ENCODE results near the gene ORM2.

Gene ORM2

DNA sequence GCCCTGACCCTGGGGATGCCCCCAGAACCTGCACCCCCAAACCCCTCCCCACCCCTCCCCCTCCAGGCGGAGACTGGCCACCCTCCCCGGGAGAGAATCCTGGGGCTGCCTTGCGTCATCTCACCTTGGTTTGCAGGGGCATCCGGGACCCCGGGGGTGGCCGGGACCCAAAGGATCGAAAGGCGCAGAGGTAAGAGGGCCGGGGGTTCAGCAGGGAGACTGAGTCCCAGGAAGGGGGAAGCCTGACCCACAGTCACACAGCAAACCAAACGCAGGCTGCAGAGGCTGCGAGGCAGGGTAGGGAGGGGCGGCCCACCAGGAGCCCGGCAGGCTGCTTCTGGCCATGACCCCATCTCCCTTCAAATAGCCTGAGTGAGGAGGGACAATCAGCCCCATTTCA lies 40.6 kb upstream of the ORM2 start:
- no peaks in the 10 kb centered on the region for H3K36me3 Mint-ChIP-seq
- no peak overlapping the region for H3K4me3 Mint-ChIP-seq
- H3K4me1 Mint-ChIP-seq: peaks cover 7% of the 10 kb centered on the region
- H3K27ac Mint-ChIP-seq: no peak overlapping the region
- H3K27me3 Mint-ChIP-seq: peaks cover 22% of the 10 kb centered on the region
- no peaks in the 10 kb centered on the region for H3K9me3 Mint-ChIP-seq
- no peak for ATAC-seq

DNA sequence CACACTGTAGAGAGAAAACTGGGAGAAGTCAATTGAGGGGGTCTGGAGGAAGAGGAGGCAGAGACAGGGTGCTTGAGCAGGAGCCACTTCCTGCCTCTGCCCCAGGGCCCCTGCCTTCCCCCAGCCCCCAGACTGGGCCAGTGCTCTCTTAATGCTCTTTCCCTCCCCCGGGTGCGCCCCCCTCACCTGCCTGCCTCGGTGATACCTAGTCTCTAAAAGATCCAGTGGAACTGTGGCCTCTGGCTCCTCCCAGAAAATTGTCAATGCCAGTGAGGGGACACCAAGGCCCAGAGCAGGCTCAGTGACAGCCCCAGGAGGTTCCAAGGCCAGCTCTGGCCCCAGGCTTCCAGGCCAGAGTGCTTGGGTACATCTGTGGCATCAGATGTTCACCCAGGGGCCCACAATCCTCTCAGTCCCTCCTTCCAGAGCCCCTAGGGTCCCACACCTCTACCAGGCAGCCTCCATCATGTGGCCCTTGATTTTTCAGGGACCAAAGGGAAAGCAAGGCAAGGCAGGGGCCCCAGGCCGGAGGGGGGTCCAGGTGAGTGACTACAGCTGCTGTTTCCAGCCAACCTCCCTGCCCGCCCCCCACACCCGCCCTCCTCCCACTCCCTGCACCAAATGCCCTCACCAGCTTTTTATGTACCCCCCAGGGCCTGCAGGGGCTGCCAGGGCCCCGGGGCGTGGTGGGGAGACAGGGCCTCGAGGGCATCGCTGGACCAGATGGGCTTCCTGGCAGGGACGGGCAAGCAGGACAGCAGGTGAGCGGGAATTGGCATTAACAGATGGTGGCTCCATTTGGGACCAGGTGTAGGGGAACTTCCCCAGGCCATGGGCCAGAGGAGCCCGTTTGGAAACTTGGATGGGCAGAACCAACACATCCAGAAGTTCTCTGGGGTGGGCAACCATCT lies 39.8 kb upstream of the ORM2 start:
- Mint-ChIP-seq H3K9me3 (peaks cover 2% of the 10 kb centered on the region), H3K27ac (no peak overlapping the region), H3K27me3 (peaks cover 14% of the 10 kb centered on the region), H3K4me3 (no peak overlapping the region), H3K4me1 (peaks cover 7% of the 10 kb centered on the region), H3K36me3 (no peaks in the 10 kb centered on the region)
- no peak for ATAC-seq

DNA sequence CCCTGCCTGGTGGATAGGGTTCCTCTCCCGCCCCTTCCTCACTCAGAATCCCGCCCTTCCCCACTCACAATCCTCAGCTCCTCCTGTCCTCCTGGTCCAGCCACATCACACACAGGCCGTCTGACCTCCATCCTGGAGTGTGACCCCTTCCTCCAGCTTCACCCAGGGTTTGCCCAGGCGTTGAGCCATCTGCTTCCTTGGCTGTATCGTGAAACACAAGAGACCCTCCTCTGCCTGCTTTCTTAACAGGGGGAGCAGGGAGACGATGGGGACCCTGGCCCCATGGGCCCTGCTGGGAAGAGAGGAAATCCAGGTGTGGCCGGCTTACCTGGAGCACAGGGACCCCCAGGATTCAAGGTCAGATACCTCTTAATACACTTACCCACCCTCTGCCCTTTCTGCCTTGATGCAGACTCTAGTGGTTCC lies 39.1 kb upstream of the ORM2 start:
- Mint-ChIP-seq H3K27ac (no peak overlapping the region), H3K36me3 (no peaks in the 10 kb centered on the region), H3K4me3 (no peak overlapping the region), H3K27me3 (peaks cover 13% of the 10 kb centered on the region), H3K4me1 (peaks cover 7% of the 10 kb centered on the region), H3K9me3 (peaks cover 6% of the 10 kb centered on the region)
- no peak for ATAC-seq

DNA sequence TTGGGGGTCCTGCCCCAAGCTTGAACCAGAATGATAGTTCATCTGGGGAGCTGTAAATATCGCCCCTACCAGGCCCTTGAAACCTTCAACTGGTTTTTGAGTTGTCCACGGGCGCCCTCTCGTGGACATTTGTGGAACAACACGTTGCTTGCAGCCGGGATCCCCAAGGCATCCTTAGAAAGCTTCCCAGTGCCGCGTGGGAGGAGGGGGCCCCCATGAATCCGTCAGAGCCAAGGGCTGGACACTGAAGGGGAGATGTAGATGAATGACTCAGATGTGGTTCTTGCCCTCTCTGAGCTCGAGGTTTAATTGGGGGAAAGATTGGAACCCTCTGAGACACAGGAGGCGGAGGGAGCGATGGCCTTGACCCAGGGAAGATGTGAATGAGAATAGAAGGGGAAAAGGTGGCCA lies 38.6 kb upstream of the ORM2 start:
- H3K4me3 Mint-ChIP-seq: no peak overlapping the region
- peaks cover 10% of the 10 kb centered on the region for H3K9me3 Mint-ChIP-seq
- H3K36me3 Mint-ChIP-seq: no peaks in the 10 kb centered on the region
- H3K27me3 Mint-ChIP-seq: peaks cover 13% of the 10 kb centered on the region
- ATAC-seq: no peak
- no peak overlapping the region for H3K27ac Mint-ChIP-seq
- H3K4me1 Mint-ChIP-seq: peaks cover 7% of the 10 kb centered on the region

DNA sequence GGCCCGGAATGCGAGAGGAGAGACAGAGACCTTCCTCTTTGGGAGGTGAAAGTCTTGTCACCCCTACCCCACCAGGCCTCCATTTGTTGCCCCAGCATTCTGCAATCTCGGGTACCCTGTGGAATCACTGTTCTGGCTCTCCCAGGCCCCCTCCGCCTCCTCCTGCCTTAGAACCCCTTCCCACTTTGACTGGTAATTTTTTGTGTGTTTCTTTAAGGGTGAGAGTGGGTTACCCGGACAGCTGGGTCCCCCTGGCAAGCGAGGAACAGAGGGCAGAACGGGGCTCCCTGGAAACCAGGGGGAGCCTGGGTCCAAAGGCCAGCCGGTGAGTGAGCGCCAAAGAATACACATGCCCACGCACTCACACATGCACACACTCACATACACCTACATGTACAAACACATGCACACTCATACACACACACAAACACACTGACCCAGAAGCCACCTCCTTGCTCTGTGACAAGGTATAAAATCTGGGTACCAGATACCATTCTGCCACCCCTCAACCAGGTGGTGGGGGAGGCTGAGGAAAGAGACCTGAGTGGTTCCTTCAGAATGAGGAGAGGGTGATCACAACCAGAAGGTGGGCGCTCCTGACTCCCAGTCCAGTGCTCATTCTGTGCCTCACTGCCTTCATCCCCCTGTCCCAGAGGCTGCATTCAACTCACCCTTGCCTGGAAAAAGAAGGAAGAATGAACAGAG lies 37.6 kb upstream of the ORM2 start:
- H3K27me3 Mint-ChIP-seq: peaks cover 13% of the 10 kb centered on the region
- H3K4me1 Mint-ChIP-seq: peaks cover 7% of the 10 kb centered on the region
- H3K4me3 Mint-ChIP-seq: no peak overlapping the region
- H3K27ac Mint-ChIP-seq: no peak overlapping the region
- no peak for ATAC-seq
- no peaks in the 10 kb centered on the region for H3K36me3 Mint-ChIP-seq
- H3K9me3 Mint-ChIP-seq: peaks cover 14% of the 10 kb centered on the region

DNA sequence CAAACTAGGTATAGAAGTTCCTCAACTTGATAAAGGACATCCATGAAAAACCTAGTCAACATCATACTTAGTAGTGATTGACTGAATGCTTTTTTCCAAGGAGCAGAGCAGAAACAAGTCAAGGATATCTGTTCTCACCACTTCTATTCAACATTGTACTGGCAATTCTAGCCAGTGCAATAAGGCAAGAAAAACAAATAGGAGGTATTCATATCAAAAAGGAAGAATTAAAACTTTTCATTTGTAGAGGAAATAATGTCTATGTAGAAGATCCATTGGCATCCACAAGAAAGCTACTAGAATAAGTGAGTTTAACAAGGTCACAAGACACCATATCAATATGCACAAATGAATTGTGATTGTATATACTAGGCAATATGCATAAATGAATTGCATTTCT lies 35.0 kb upstream of the ORM2 start:
- no peak overlapping the region for H3K4me3 Mint-ChIP-seq
- no peak overlapping the region for H3K27ac Mint-ChIP-seq
- peaks cover 13% of the 10 kb centered on the region for H3K27me3 Mint-ChIP-seq
- H3K4me1 Mint-ChIP-seq: peaks cover 7% of the 10 kb centered on the region
- peaks cover 15% of the 10 kb centered on the region for H3K9me3 Mint-ChIP-seq
- no peaks in the 10 kb centered on the region for H3K36me3 Mint-ChIP-seq
- ATAC-seq: no peak

DNA sequence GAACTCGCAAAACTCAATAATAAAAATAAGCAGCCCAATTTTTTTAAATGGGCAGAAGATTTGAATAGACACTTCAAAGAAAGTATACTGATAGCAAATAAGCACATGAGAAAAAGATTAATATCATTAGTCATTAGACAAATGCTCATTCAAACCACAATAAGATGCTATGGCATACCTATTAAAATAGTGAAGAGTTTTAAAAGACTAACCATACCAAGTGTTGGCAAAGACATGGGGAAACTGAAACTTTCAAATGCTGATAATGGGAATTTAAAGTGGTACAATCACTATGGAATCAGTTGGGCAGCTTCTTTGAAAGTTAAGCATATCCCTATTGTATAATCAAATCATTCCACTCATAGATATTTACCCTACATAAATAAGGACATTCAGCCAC lies 33.3 kb upstream of the ORM2 start:
- no peak overlapping the region for H3K27ac Mint-ChIP-seq
- no peak for ATAC-seq
- no peaks in the 10 kb centered on the region for H3K36me3 Mint-ChIP-seq
- no peak overlapping the region for H3K4me3 Mint-ChIP-seq
- peaks cover under 1% of the 10 kb centered on the region for H3K4me1 Mint-ChIP-seq
- peaks cover 15% of the 10 kb centered on the region for H3K9me3 Mint-ChIP-seq
- peaks cover 13% of the 10 kb centered on the region for H3K27me3 Mint-ChIP-seq

DNA sequence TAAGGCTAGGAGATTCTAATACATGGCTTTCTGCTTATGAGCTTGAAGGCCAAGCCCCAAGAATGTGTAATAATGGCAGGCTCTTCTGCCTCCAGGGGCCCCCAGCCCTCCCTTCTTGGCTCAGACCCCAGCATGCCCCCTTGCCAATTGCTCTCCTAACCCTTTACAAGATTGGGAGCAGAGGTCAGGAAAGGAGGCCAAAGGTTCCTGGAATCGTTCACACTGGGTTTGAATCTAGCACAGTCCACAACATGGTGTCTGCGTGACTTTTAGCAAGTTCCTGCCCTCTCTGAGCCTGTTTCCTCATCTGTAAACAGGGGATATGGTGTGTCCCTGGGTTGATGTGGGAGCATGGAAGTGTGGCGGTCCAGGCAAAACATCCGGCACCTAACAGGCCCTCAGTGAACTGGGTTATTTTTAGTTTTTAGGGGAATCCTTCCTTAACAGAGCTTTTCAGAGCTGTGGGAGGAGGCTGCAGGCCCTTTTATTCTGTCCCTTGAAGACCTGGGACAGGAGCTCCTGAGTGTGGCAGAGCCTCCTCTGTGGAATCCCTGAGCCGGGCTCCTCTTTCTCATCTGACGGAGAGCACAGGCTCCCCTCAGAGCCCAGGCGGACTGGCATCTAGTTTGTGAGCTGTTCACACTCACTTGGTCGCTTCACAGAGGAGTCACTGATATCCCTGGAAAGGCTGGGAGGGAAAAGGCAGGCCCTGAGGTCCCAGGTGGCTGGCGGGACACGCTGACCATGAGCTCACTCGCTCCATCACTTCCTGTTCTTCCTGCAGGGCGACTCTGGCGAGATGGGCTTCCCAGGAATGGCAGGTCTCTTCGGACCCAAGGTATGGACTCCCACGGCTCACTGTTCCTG lies 30.1 kb upstream of the ORM2 start:
- Mint-ChIP-seq H3K36me3 (no peaks in the 10 kb centered on the region), H3K27me3 (peaks cover 28% of the 10 kb centered on the region), H3K9me3 (peaks cover 15% of the 10 kb centered on the region), H3K27ac (no peak overlapping the region), H3K4me3 (no peak overlapping the region), H3K4me1 (no peaks in the 10 kb centered on the region)
- no peak for ATAC-seq

DNA sequence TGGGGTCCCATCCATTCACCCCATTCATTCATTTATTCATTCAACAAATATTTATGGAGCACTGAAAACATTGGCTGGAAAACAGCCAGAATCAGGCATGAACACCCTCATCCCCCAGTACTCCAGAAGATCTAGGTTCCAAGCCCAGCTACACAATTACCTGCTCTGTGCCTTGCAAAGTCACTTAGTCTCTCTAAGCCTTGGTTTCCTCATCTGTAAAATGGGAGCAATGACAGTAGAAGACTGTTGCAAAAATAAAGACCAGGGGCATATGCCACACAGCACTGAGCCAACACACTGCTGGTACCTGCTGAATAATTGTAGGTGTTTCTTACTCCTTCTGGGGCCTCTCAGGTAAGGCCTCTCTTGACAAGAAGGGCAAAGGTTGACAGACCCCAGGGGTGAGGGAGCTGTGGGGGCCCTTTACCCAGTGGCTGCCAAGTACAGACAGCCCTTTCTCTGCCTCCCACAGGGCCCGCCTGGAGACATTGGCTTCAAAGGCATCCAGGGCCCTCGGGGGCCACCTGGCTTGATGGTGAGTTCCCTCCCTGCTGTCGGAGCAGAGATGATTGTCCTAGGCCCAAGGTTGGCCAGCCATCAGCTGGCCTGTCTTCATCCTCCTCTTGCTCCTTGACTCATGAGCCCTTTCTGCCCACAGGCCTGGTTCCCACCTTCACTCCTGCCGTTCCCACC lies 29.4 kb upstream of the ORM2 start:
- H3K4me1 Mint-ChIP-seq: no peaks in the 10 kb centered on the region
- no peaks in the 10 kb centered on the region for H3K36me3 Mint-ChIP-seq
- no peak overlapping the region for H3K4me3 Mint-ChIP-seq
- no peak for ATAC-seq
- peaks cover 30% of the 10 kb centered on the region for H3K27me3 Mint-ChIP-seq
- no peak overlapping the region for H3K27ac Mint-ChIP-seq
- peaks cover 9% of the 10 kb centered on the region for H3K9me3 Mint-ChIP-seq

DNA sequence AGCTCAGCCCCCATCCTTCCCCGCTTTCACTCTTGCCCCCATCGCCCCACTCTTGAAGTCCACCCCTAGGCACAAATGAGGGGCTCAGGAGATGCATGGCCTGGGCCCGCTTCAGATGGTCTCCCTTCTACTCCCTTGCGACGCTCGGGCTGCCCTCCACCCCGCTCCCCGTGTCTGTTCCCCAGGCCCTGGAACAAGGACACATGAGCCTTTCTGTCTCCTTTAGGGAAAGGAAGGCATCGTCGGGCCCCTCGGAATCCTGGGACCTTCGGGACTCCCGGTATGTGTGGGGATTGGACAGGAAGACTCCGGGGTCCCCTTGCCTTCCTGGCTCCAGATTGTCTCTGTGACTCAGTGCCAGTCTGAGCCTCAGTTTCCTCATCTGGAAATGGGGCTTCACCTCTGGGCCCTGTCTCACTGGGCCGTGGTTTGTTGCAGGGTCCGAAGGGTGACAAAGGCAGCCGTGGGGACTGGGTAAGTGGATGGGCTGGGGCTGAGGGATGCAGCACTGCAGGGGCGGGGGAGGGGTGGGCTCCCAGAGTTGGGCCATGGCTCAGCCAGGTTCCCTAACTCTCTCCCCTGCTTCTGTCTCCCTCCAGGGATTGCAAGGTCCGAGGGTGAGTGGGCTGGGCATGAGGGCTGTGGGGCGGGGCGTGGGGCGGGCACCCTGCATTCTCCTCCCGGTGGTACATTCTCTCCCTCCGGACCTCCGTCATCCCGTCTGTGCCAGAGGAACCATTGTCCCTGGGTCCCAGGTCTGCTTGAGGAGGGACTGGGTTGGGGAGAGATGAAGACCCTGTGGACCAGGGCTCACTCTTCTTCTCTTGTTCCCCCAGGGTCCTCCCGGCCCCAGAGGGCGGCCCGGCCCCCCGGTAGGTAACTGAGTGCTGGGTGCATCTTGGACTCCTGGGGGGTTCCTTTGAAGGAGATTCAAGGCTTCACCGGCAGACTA lies 28.5 kb upstream of the ORM2 start:
- Mint-ChIP-seq H3K36me3 (no peaks in the 10 kb centered on the region), H3K4me1 (peaks cover 8% of the 10 kb centered on the region), H3K9me3 (peaks cover 5% of the 10 kb centered on the region), H3K4me3 (no peak overlapping the region), H3K27me3 (peaks cover 39% of the 10 kb centered on the region), H3K27ac (no peak overlapping the region)
- no peak for ATAC-seq

DNA sequence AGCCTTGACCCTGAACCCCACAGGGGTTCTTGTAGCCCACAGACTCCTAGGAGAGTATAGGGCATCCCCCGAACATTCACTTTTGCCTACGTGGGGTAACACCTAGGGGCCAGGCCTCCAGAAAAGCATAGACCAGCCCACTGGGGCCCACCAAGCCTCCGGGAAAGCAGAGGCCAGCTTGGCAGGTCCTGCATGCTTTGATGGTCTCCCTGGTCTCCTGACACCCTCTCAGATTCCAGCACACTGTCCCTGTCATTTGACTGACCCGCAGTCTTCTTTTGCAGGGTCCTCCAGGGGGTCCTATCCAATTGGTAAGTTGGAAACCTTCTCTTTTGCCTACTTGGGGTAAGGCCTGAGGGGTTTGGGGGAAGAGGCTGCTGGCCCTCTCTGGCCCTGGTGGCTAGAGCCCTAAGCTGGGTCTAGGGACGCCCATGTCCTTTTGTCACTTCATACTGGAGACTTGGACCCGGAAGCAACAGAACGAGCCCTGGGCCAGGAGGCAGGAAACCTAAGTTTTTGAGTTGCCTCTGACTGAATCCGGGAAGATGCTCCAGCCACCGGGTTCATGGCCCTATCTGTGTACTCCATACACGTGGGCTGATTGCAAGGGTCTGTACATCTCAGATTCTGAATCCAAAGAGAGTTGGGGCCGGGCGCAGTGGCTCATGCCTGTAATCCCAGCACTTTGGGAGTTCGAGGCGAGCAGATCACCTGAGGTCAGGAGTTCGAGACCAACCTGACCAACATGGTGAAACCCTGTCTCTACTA lies 27.7 kb upstream of the ORM2 start:
- H3K9me3 Mint-ChIP-seq: peaks cover 2% of the 10 kb centered on the region
- no peak overlapping the region for H3K27ac Mint-ChIP-seq
- no peak for ATAC-seq

DNA sequence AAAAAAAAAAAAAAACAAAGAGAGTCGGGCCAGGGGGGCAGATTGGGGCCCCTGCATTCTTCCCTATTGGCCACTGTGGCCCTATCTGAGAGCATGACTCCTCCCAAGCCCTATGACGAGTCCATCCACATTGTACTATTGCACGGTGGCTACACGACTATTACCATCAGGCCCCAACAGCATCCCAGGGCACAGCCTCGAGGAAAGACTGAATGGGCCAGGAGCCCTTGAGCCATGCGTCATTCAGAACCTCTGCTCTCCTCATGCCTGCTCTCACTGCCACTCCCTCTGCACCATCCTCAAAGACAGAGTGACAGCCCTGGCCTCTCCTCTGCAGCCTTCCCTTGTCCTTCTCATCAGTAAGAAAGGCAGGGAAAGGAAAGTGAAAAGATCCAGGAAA lies 26.9 kb upstream of the ORM2 start:
- no peak overlapping the region for H3K4me3 Mint-ChIP-seq
- peaks cover 50% of the 10 kb centered on the region for H3K27me3 Mint-ChIP-seq
- H3K36me3 Mint-ChIP-seq: no peaks in the 10 kb centered on the region
- H3K9me3 Mint-ChIP-seq: no peaks in the 10 kb centered on the region
- no peak overlapping the region for H3K27ac Mint-ChIP-seq
- no peak for ATAC-seq
- peaks cover 10% of the 10 kb centered on the region for H3K4me1 Mint-ChIP-seq

More for the DNA sequence above, 27.7 kb upstream of the ORM2 start:
- peaks cover 10% of the 10 kb centered on the region for H3K4me1 Mint-ChIP-seq
- no peak overlapping the region for H3K4me3 Mint-ChIP-seq
- H3K27me3 Mint-ChIP-seq: peaks cover 43% of the 10 kb centered on the region
- H3K36me3 Mint-ChIP-seq: no peaks in the 10 kb centered on the region

DNA sequence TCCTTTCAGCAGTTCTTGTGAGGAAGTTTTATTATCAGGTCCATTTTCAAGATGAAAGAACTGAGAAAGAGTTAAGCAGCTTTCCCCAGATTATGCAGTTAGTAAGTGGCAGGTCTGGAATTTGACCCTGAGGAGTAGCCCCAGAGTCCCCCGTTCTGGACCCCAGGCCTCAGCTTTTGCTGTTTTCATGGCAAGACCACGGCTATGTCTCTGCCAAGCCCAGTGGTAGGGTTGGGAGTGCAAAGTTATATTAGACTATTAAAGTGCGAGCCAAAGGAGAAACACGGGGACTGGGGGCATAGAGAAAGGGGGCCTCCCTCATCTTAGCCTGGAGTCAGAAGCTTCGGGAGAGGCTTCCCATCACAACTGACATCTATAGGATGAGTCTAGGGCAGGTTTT lies 26.1 kb upstream of the ORM2 start:
- H3K9me3 Mint-ChIP-seq: no peaks in the 10 kb centered on the region
- no peak for ATAC-seq
- peaks cover 10% of the 10 kb centered on the region for H3K4me1 Mint-ChIP-seq
- H3K4me3 Mint-ChIP-seq: no peak overlapping the region
- H3K36me3 Mint-ChIP-seq: no peaks in the 10 kb centered on the region
- H3K27me3 Mint-ChIP-seq: peaks cover 52% of the 10 kb centered on the region
- no peak overlapping the region for H3K27ac Mint-ChIP-seq

Data from stimulated activated memory B cell treated with anti-CD40 and anti-IgM and Interleukin-4, amounts not matched to agents 10 μg/mL and 1 μg/mL and 100 μg/mL, for 72 hours (primary cell).